Liver (tissue), 9 donors: ENCODE measurements around the gene LRRC74B. TPM values are rescaled to one million over a fixed set of nuclear protein-coding genes. Genes with fewer than 3 reads are reported as not detected.

ENCODE experiments used
- DNase-seq: peaks from one replicate; pipeline ENCODE4 v3.0.0-alpha.2; 2017; ENCODE audit warnings: low spot score
- H3K27ac ChIP-seq, 2 donors: one replicate each; pipeline ENCODE4 v1.7.0; 2013; ENCODE audit warnings: inconsistent platforms in 2 of 2, low read length in 2 of 2, control low read depth in 1 of 2, low read depth in 1 of 2, mild to moderate bottlenecking in 1 of 2
- H3K27me3 ChIP-seq, 4 donors: one replicate each; pipeline versions ENCODE4 v1.6.1 to v1.7.0; 2013; ENCODE audit warnings: low read length in 3 of 4, inconsistent platforms in 1 of 4, mild to moderate bottlenecking in 1 of 4, moderate library complexity in 1 of 4; ENCODE audit not compliant: control insufficient read depth in 4 of 4, insufficient read depth in 4 of 4
- H3K36me3 ChIP-seq, 4 donors: one replicate each; pipeline versions ENCODE4 v1.6.1 to v1.7.0; 2013; ENCODE audit warnings: low read length in 3 of 4, mild to moderate bottlenecking in 3 of 4, low read depth in 1 of 4, moderate library complexity in 1 of 4; ENCODE audit not compliant: control insufficient read depth in 4 of 4, insufficient read depth in 3 of 4
- H3K4me1 ChIP-seq, 4 donors: one replicate each; pipeline versions ENCODE4 v1.6.1 to v1.7.0; 2013; ENCODE audit warnings: low read length in 3 of 4, mild to moderate bottlenecking in 3 of 4, moderate library complexity in 1 of 4; ENCODE audit not compliant: control insufficient read depth in 4 of 4, insufficient read depth in 4 of 4
- H3K4me3 ChIP-seq, 3 donors: one replicate each; pipeline versions ENCODE4 v1.6.1 to v1.7.0; 2013; ENCODE audit warnings: low read length in 3 of 3, control low read depth in 1 of 3, low read depth in 1 of 3, mild to moderate bottlenecking in 1 of 3
- H3K9ac ChIP-seq, 2 donors: one replicate each; pipeline ENCODE4 v1.7.0; 2013; ENCODE audit warnings: low read length in 2 of 2, mild to moderate bottlenecking in 2 of 2, moderate library complexity in 2 of 2, control low read depth in 1 of 2, low read depth in 1 of 2
- H3K9me3 ChIP-seq, 4 donors: one replicate each; pipeline versions ENCODE4 v1.6.1 to v1.7.0; 2013; ENCODE audit warnings: low read length in 3 of 4; ENCODE audit not compliant: control insufficient read depth in 4 of 4
- FOXA1 ChIP-seq: IDR thresholded peaks from 2 replicates; pipeline ENCODE4 v1.6.1; 2016; ENCODE audit warnings: antibody characterized with exemption
- GABPA ChIP-seq, 2 donors: IDR thresholded peaks in 1 of 2; conservative IDR thresholded peaks in 1 of 2; 2 replicates each; pipeline ENCODE4 v1.6.1; 2016; ENCODE audit warnings: antibody characterized with exemption in 2 of 2, mild to moderate bottlenecking in 1 of 2, moderate library complexity in 1 of 2
- HNF4G ChIP-seq: IDR thresholded peaks from 2 replicates; pipeline ENCODE4 v1.6.1; 2016; ENCODE audit warnings: antibody characterized with exemption
- JUND ChIP-seq, 2 donors: IDR thresholded peaks; 2 replicates each; pipeline ENCODE4 v1.6.1; 2016; ENCODE audit warnings: antibody characterized with exemption in 2 of 2
- NR2F2 ChIP-seq: IDR thresholded peaks from 2 replicates; pipeline ENCODE4 v1.6.1; 2016; ENCODE audit warnings: antibody characterized with exemption
- RAD21 ChIP-seq, 2 donors: IDR thresholded peaks; 2 replicates each; pipeline ENCODE4 v1.6.1; 2016; ENCODE audit warnings: antibody characterized with exemption in 2 of 2, mild to moderate bottlenecking in 2 of 2
- RXRA ChIP-seq, 2 donors: IDR thresholded peaks; 2 replicates each; pipeline ENCODE4 v1.6.1; 2017 to 2018; ENCODE audit warnings: antibody characterized with exemption in 2 of 2, mild to moderate bottlenecking in 1 of 2
- SP1 ChIP-seq: IDR thresholded peaks from 2 replicates; pipeline ENCODE4 v1.6.1; 2018; ENCODE audit warnings: antibody characterized with exemption, mild to moderate bottlenecking
- TAF1 ChIP-seq: conservative IDR thresholded peaks from 2 replicates; pipeline ENCODE4 v1.6.1; 2016; ENCODE audit warnings: antibody characterized with exemption, mild to moderate bottlenecking
- YY1 ChIP-seq: IDR thresholded peaks from 2 replicates; pipeline ENCODE4 v1.6.1; 2016; ENCODE audit warnings: antibody characterized with exemption, mild to moderate bottlenecking
- WGBS: extraction: QIAGEN DNeasy Blood & Tissue Kit; methylation state at CpG from one replicate; pipeline ENCODE4 v1.1.7; 2013; 5-methylcytosine and 5-hydroxymethylcytosine counted together
- polyA plus RNA-seq, 2 donors: library from polyadenylated mRNA; stranded (reverse) in 1 of 2; unstranded in 1 of 2; fragments of 200-250 nt in 1 of 2; fragments of >200 nt in 1 of 2; fragmentation: Nextera tagmentation in 1 of 2; extraction: Ambion mirVana in 1 of 2; gene quantifications; one replicate each; pipeline versions ENCODE4 v1.2.1 to v1.2.3, GENCODE V29; 2013 to 2015
- total RNA-seq, 2 donors: library from RNA; depleted of rRNA; stranded (reverse); fragments of >200 nt; gene quantifications; one replicate each; pipeline ENCODE4 v1.2.3, GENCODE V29; 2014
- TF ChIP-seq, protein P1 (sequence below): IDR thresholded peaks from 2 replicates; pipeline ENCODE4 v1.6.1; 2016; ENCODE audit warnings: antibody characterized with exemption
- TF ChIP-seq, protein P2 (sequence below): IDR thresholded peaks from 2 replicates; pipeline ENCODE4 v1.6.1; 2016; ENCODE audit warnings: antibody characterized with exemption, mild to moderate bottlenecking
- TF ChIP-seq, protein P3 (sequence below): fragments of 150-350 bp; IDR thresholded peaks from 2 replicates; pipeline ENCODE4 v1.5.1; 2017; ENCODE audit warnings: improper control_type of control experiment, low read depth, low read length; ENCODE audit not compliant: missing input control
- TF ChIP-seq, protein P4 (sequence below): IDR thresholded peaks from 2 replicates; pipeline ENCODE4 v1.6.1; 2016; ENCODE audit warnings: antibody characterized with exemption
- TF ChIP-seq, protein P5 (sequence below): IDR thresholded peaks from 2 replicates; pipeline ENCODE4 v1.6.1; 2016; ENCODE audit warnings: antibody characterized with exemption
- donor health status: healthy.
- donor health status: healthy.
- donor health status: healthy.
- donor health status: healthy.
- donor health status: healthy.

LRRC74B gene
- total and polyA plus RNA-seq, 4 donors = not detected

DNA sequence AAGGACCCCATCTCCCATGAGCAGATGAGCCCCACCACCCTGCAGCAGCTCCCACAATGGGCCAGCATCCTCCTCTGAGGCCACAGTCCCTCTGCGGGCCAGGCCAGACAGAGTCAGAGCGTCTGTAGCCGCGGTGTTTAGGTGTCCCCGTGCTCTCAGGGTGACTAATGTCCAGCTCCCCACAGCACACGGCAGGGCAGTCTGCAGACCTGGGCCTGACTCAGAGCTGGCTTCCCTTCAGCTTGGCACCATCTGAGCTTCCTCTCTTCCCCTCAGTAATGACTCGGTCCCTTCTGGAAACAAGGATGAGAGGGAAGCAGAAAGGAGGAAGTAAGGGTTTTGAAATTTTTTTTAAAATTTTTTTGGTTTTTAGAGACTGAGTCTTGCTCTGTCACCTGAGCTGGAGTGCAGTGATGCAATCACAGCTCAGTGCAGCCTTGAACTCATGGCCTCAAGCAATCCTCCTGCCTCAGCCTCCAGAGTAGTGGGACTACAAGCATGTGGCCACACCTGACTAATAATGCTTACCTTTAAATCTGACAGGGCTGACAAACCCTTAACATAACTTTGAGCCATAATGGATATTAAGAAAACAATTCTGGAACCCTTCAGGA lies 28.5 kb downstream of the LRRC74B start:
- no peaks in the 10 kb centered on the region for H3K4me1 ChIP-seq
- no peak overlapping the region for H3K27ac ChIP-seq
- H3K4me3 ChIP-seq = no peak overlapping the region
- H3K9me3 ChIP-seq = no peaks in the 10 kb centered on the region
- no peak for DNase-seq
- H3K27me3 ChIP-seq = no peaks in the 10 kb centered on the region
- 72% methylated on average over 7 of the region's 7 CpGs for WGBS
- H3K36me3 ChIP-seq = no peaks in the 10 kb centered on the region
- TF ChIP-seq, protein P1, sequence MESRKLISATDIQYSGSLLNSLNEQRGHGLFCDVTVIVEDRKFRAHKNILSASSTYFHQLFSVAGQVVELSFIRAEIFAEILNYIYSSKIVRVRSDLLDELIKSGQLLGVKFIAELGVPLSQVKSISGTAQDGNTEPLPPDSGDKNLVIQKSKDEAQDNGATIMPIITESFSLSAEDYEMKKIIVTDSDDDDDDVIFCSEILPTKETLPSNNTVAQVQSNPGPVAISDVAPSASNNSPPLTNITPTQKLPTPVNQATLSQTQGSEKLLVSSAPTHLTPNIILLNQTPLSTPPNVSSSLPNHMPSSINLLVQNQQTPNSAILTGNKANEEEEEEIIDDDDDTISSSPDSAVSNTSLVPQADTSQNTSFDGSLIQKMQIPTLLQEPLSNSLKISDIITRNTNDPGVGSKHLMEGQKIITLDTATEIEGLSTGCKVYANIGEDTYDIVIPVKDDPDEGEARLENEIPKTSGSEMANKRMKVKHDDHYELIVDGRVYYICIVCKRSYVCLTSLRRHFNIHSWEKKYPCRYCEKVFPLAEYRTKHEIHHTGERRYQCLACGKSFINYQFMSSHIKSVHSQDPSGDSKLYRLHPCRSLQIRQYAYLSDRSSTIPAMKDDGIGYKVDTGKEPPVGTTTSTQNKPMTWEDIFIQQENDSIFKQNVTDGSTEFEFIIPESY = no peak
- no peak for TF ChIP-seq RAD21 (IDR thresholded peaks at IDR 0.05)
- no peak for TF ChIP-seq RXRA (IDR thresholded peaks at IDR 0.05)
- TF ChIP-seq HNF4G = no peak
- TF ChIP-seq, protein P2, sequence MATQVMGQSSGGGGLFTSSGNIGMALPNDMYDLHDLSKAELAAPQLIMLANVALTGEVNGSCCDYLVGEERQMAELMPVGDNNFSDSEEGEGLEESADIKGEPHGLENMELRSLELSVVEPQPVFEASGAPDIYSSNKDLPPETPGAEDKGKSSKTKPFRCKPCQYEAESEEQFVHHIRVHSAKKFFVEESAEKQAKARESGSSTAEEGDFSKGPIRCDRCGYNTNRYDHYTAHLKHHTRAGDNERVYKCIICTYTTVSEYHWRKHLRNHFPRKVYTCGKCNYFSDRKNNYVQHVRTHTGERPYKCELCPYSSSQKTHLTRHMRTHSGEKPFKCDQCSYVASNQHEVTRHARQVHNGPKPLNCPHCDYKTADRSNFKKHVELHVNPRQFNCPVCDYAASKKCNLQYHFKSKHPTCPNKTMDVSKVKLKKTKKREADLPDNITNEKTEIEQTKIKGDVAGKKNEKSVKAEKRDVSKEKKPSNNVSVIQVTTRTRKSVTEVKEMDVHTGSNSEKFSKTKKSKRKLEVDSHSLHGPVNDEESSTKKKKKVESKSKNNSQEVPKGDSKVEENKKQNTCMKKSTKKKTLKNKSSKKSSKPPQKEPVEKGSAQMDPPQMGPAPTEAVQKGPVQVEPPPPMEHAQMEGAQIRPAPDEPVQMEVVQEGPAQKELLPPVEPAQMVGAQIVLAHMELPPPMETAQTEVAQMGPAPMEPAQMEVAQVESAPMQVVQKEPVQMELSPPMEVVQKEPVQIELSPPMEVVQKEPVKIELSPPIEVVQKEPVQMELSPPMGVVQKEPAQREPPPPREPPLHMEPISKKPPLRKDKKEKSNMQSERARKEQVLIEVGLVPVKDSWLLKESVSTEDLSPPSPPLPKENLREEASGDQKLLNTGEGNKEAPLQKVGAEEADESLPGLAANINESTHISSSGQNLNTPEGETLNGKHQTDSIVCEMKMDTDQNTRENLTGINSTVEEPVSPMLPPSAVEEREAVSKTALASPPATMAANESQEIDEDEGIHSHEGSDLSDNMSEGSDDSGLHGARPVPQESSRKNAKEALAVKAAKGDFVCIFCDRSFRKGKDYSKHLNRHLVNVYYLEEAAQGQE = no peak
- no peak for TF ChIP-seq NR2F2
- TF ChIP-seq JUND (IDR thresholded peaks at IDR 0.05) = no peak
- TF ChIP-seq GABPA (IDR thresholded peaks at IDR 0.05 in 1 of 2, conservative IDR thresholded peaks at IDR 0.05 in 1 of 2) = no peak
- TF ChIP-seq, protein P3, sequence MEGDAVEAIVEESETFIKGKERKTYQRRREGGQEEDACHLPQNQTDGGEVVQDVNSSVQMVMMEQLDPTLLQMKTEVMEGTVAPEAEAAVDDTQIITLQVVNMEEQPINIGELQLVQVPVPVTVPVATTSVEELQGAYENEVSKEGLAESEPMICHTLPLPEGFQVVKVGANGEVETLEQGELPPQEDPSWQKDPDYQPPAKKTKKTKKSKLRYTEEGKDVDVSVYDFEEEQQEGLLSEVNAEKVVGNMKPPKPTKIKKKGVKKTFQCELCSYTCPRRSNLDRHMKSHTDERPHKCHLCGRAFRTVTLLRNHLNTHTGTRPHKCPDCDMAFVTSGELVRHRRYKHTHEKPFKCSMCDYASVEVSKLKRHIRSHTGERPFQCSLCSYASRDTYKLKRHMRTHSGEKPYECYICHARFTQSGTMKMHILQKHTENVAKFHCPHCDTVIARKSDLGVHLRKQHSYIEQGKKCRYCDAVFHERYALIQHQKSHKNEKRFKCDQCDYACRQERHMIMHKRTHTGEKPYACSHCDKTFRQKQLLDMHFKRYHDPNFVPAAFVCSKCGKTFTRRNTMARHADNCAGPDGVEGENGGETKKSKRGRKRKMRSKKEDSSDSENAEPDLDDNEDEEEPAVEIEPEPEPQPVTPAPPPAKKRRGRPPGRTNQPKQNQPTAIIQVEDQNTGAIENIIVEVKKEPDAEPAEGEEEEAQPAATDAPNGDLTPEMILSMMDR = no peak
- no peak for TF ChIP-seq TAF1
- no peak for TF ChIP-seq YY1
- TF ChIP-seq FOXA1 = no peak
- TF ChIP-seq, protein P4, sequence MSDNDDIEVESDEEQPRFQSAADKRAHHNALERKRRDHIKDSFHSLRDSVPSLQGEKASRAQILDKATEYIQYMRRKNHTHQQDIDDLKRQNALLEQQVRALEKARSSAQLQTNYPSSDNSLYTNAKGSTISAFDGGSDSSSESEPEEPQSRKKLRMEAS = no peak
- TF ChIP-seq, protein P5, sequence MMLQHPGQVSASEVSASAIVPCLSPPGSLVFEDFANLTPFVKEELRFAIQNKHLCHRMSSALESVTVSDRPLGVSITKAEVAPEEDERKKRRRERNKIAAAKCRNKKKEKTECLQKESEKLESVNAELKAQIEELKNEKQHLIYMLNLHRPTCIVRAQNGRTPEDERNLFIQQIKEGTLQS = no peak
- TF ChIP-seq SP1 = no peak
- no peak overlapping the region for H3K9ac ChIP-seq
